ENCODE data around the gene SLC16A3.

The SLC16A3 gene

GRCh38 chr17:82235775-82236141, 6.9 kb downstream of the SLC16A3 start:
- Mint-ChIP-seq H3K4me3 (peak overlapping the region in 1 of 2 donors; percentile 8), H3K4me1 (peaks cover 77% of the 10 kb centered on the region), H3K9me3 (no peaks in the 10 kb centered on the region), H3K27me3 (no peaks in the 10 kb centered on the region), H3K27ac (no peak overlapping the region)
- ATAC-seq (no peak), DNase-seq (no peak)

- ATAC-seq (peak; percentile 17), DNase-seq (peak; percentile 69 to 71)
- Mint-ChIP-seq H3K27ac (peak overlapping the region in 1 of 2 donors; percentile 34), H3K9me3 (no peaks in the 10 kb centered on the region), H3K4me3 (peak overlapping the region in 1 of 2 donors; percentile 10), H3K27me3 (no peaks in the 10 kb centered on the region), H3K4me1 (peaks cover 83% of the 10 kb centered on the region)
These were observed 7.5 kb downstream of the SLC16A3 start for GRCh38 chr17:82236142-82236971.

DNA sequence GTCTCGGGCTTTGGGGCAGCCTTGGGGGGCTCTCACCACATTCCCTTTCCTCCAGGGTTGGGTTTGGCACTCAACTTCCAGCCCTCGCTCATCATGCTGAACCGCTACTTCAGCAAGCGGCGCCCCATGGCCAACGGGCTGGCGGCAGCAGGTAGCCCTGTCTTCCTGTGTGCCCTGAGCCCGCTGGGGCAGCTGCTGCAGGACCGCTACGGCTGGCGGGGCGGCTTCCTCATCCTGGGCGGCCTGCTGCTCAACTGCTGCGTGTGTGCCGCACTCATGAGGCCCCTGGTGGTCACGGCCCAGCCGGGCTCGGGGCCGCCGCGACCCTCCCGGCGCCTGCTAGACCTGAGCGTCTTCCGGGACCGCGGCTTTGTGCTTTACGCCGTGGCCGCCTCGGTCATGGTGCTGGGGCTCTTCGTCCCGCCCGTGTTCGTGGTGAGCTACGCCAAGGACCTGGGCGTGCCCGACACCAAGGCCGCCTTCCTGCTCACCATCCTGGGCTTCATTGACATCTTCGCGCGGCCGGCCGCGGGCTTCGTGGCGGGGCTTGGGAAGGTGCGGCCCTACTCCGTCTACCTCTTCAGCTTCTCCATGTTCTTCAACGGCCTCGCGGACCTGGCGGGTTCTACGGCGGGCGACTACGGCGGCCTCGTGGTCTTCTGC, 8.4 kb downstream of the SLC16A3 start:
- Mint-ChIP-seq H3K9me3 (no peaks in the 10 kb centered on the region), H3K4me1 (peaks cover 87% of the 10 kb centered on the region), H3K4me3 (peak overlapping the region in 1 of 2 donors; percentile 75), H3K27ac (peak overlapping the region in 1 of 2 donors; percentile 88), H3K27me3 (no peaks in the 10 kb centered on the region)
- ATAC-seq = no peak
- no peak for DNase-seq

DNA sequence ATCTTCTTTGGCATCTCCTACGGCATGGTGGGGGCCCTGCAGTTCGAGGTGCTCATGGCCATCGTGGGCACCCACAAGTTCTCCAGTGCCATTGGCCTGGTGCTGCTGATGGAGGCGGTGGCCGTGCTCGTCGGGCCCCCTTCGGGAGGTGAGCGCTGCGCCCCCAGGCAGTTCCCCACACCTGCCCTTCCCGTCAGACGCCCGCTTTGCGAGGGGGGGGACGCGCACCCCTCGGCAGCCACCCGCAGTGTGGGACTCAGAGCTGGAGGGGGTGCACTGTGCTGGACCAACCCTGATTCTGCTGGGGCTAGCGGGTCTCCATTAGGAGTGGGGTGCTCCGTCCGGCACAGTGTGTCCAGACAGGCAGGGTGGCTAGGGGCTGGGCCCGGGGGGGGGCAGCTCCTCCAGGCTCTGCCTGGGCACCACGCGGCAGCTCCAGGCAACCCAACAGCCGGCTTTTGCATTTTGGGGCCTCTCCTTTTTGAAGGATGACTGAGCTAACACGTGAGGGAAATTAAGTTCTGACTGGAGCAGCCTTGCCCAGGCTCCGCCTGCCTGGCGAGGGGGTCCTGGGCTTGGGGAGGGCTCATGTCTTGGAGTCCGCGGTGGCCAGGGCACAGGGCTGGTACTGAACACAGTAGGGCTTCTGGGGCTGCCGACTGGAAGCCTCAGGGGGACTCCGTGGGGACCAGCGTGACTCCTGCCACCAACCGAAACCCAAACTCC, 9.1 kb downstream of the SLC16A3 start:
- Mint-ChIP-seq H3K27me3 (no peaks in the 10 kb centered on the region), H3K4me1 (peaks cover 93% of the 10 kb centered on the region), H3K27ac (peak overlapping the region in 1 of 2 donors; percentile 88), H3K4me3 (peak overlapping the region; percentile 53 to 75), H3K9me3 (no peaks in the 10 kb centered on the region)
- no peak for DNase-seq
- peak; percentile 1 for ATAC-seq

DNA sequence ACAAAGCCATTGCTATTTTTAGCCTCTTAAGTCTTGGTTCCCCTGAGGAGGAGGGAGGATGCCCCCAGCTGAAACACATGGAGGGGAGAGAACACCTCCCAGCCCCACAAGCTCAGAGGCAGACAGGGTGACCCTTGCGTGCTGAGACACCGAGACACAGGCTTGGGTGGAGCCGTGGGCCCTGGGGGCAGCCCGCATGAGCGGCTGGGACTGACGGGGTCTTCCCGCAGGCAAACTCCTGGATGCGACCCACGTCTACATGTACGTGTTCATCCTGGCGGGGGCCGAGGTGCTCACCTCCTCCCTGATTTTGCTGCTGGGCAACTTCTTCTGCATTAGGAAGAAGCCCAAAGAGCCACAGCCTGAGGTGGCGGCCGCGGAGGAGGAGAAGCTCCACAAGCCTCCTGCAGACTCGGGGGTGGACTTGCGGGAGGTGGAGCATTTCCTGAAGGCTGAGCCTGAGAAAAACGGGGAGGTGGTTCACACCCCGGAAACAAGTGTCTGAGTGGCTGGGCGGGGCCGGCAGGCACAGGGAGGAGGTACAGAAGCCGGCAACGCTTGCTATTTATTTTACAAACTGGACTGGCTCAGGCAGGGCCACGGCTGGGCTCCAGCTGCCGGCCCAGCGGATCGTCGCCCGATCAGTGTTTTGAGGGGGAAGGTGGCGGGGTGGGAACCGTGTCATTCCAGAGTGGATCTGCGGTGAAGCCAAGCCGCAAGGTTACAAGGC, 9.8 kb downstream of the SLC16A3 start:
- peaks cover 91% of the 10 kb centered on the region for H3K4me1 Mint-ChIP-seq
- H3K9me3 Mint-ChIP-seq = no peaks in the 10 kb centered on the region
- H3K4me3 Mint-ChIP-seq = peak overlapping the region; percentile 53 to 75
- H3K27me3 Mint-ChIP-seq = no peaks in the 10 kb centered on the region
- ATAC-seq = peak; percentile 57
- H3K27ac Mint-ChIP-seq = peak overlapping the region in 1 of 2 donors; percentile 3
- DNase-seq = peak; percentile 50 to 74

DNA sequence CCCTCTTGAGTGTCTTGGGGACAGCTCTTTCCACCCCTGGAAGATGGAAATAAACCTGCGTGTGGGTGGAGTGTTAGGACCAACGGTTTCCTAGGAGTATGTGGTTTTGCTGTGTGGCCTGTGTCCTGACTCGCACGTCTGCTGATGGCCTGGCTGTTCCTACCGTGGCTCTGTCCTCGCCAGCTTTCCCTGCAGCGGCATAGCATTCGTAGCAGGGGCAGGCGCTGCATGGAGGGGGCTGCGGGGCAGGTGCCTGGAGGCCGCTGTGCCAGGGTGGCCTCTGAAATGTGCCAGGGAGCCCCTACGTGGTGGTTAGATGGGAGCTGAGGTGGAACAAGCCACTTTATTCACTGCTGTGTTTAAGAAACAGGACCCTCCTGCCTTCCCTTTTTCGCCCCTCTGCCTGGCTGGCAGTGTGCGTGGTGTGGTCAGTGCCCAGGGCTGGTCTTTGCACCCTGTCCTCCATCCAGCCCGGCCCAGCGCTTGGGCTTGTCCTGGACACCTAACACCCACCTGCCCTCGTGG, 10.6 kb downstream of the SLC16A3 start:
- no peaks in the 10 kb centered on the region for H3K9me3 Mint-ChIP-seq
- H3K27ac Mint-ChIP-seq = peak overlapping the region in 1 of 2 donors; percentile 44
- no peaks in the 10 kb centered on the region for H3K27me3 Mint-ChIP-seq
- DNase-seq = no peak
- H3K4me3 Mint-ChIP-seq = no peak overlapping the region
- no peak for ATAC-seq
- peaks cover 93% of the 10 kb centered on the region for H3K4me1 Mint-ChIP-seq

GRCh38 chr17:82239926-82240505, 11.2 kb downstream of the SLC16A3 start:
- no peaks in the 10 kb centered on the region for H3K27me3 Mint-ChIP-seq
- H3K27ac Mint-ChIP-seq = peak overlapping the region; percentile 78 to 79
- no peak for DNase-seq
- H3K4me3 Mint-ChIP-seq = peak overlapping the region in 1 of 2 donors; percentile 61
- no peak for ATAC-seq
- no peaks in the 10 kb centered on the region for H3K9me3 Mint-ChIP-seq
- H3K4me1 Mint-ChIP-seq = peaks cover 93% of the 10 kb centered on the region

DNA sequence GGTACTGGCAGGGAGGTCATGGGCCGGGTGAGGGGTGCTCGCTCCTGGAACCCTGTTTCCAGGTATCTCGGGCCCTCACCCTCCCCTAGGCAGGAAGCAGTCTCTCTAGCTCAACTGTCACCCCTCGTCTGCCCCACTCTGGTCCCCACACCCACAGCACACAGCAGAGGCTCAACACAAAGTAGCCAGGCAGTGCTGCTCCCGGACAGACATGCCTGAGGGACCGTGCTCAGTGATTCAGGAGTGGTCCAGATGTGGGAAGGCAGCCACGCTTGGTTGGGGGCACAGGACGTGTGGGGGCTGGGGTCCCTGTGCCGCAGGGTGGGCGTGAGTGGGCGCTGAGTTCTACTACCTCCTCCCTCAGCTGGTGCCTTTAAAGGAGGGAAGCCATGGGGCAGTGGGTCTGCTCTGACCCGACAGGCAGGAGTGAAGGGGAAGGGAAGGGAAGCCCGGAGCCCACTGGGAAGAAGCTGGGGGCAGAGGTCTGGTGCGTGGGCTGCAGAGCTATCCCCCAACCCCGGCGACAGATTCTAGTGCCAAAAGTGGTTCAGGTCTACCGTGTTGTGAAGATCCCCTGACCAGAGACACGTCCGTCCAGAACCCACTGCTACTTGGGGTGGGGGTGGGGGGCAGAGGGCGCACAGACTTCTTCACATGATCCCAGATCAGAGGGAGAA, 11.8 kb downstream of the SLC16A3 start:
- H3K4me3 Mint-ChIP-seq = peak overlapping the region in 1 of 2 donors; percentile 61
- peaks cover 93% of the 10 kb centered on the region for H3K4me1 Mint-ChIP-seq
- no peaks in the 10 kb centered on the region for H3K27me3 Mint-ChIP-seq
- peak overlapping the region in 1 of 2 donors; percentile 75 for H3K27ac Mint-ChIP-seq
- H3K9me3 Mint-ChIP-seq = no peaks in the 10 kb centered on the region
- ATAC-seq (no peak), DNase-seq (no peak)

DNA sequence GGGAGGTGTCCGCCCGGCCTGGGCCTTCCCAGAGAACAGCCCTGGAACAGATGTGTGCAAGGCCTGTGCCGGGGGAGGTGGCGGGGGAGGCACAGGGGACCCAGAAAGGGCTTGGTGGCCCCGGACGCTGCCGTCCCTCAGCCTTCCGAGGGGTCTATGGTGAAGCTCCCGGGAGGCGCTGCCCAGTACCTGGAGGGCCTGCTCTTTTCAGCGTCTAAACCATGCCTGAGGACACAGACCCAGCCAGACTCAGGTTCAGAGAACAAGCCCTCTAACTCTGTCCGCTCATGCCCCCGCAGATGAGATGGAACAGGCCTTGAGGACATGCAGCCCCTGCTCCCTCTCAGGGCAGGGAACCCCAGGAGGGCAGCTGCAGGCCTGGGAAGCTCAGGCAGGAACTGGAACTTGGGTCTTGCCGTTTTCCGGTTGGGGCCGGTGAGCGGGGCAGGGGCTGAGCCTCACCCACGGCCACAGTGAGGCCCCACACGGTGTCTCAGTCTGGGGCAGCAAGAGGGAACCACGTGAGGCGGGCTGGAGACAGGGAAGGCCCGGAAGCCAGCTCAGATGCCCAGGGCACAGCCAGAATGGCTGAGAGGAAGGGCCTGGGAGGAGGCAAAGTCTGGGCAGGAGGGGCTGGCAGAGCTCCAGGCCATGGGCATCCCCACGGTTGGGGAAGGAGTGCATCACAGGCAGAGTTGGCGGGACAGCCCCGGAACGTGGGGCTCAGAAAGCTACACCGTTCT, 12.5 kb downstream of the SLC16A3 start:
- ATAC-seq = peak; percentile 63
- Mint-ChIP-seq H3K4me3 (peak overlapping the region; percentile 39 to 61), H3K9me3 (no peaks in the 10 kb centered on the region), H3K27ac (peak overlapping the region; percentile 82 to 95), H3K27me3 (no peaks in the 10 kb centered on the region), H3K4me1 (peaks cover 90% of the 10 kb centered on the region)
- DNase-seq = peak in 1 of 2 donors; percentile 66

DNA sequence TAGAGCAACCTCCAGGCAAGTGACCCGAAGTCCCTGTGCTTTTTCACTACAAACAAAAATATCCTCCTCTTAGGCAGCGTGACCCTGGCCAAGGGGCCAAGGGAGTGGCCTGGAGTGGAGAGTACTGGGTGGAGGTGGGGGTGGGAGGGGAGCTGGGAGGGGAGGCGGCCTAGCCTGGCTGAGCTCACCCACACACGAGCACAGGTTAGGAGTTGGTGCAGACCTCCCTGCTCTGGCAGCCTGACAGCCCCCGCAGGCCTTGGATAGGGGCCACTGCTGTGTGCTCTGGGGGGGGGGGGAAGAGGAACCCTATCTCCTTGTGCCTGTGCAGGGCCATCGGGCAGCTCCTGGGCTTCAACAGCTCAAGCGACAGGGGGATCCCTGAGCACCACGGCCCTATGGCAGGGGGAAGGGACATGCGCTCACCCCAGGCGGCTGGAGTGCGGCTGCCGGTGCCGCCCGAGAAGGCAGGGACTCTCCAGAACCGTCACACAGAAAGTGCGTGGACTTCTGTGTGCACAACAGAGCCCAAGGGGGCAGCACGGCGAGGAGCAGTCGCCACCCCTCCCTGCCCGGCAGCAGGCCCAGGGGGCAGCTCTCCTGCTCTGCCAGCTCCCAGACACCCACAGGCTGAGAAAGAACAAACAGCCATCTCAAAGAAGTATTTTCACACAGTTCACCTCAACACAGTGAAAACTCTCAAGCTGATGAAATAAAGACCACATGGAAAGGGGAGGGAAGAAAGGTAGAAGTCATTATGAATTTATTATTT, 13.3 kb downstream of the SLC16A3 start:
- peak overlapping the region; percentile 82 to 95 for H3K27ac Mint-ChIP-seq
- peaks cover 93% of the 10 kb centered on the region for H3K4me1 Mint-ChIP-seq
- H3K4me3 Mint-ChIP-seq = peak overlapping the region in 1 of 2 donors; percentile 39
- H3K9me3 Mint-ChIP-seq = no peaks in the 10 kb centered on the region
- ATAC-seq = peak; percentile 5
- no peaks in the 10 kb centered on the region for H3K27me3 Mint-ChIP-seq
- no peak for DNase-seq

GRCh38 chr17:82242698-82242976, 13.8 kb downstream of the SLC16A3 start:
- Mint-ChIP-seq H3K4me3 (no peak overlapping the region), H3K27ac (peak overlapping the region in 1 of 2 donors; percentile 71), H3K9me3 (no peaks in the 10 kb centered on the region), H3K4me1 (peaks cover 94% of the 10 kb centered on the region), H3K27me3 (no peaks in the 10 kb centered on the region)
- ATAC-seq (no peak), DNase-seq (no peak)

DNA sequence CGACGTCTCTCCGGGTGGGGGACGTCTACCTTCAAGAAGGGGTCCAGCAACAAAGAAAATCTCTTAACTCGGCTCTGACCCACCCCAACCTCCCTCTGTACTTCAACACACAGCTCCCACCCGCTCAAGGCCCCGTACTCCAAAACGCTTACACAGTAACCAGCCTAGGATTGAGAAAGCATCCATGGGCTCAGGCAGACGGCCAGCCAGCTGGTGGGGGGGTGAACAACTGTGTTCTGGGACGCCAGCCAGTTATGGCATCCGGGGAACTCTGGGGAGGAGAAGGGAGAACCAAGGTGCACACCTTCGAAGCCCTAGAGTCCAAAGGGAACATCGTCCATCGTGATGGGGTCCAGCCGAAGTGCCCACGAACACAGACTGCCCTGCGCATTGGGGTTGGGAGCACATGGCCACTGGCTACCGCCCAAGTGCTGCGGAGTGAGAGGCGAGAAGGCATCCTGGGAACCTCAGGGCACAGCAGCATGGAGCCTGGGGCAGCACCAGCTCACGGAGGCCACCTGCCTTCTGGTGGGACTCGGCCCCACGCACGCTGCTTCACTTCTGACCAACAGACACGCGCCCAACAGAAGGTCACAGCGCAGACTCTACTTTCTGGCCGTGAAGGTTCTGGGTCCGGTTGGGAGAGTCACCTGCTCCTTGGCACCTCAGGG, 14.3 kb downstream of the SLC16A3 start:
- Mint-ChIP-seq H3K4me1 (peaks cover 94% of the 10 kb centered on the region), H3K4me3 (no peak overlapping the region), H3K9me3 (no peaks in the 10 kb centered on the region), H3K27me3 (no peaks in the 10 kb centered on the region), H3K27ac (no peak overlapping the region)
- DNase-seq (no peak), ATAC-seq (no peak)
